NCI-H2227 (cell line): ENCODE measurements around the gene NTRK3.

ENCODE experiments used
- DNase-seq: peaks from one replicate; lab custom pipeline; 2025; ENCODE audit not compliant: unreplicated experiment; lab: John Stamatoyannopoulos, UW

Gene NTRK3

GRCh38 chr15:88258093-88258641 is 1.6 kb upstream of the NTRK3 start:
- DNase-seq, result no peak

GRCh38 chr15:88257311-88258092 is 963 bp upstream of the NTRK3 start:
- DNase-seq, result no peak

DNA sequence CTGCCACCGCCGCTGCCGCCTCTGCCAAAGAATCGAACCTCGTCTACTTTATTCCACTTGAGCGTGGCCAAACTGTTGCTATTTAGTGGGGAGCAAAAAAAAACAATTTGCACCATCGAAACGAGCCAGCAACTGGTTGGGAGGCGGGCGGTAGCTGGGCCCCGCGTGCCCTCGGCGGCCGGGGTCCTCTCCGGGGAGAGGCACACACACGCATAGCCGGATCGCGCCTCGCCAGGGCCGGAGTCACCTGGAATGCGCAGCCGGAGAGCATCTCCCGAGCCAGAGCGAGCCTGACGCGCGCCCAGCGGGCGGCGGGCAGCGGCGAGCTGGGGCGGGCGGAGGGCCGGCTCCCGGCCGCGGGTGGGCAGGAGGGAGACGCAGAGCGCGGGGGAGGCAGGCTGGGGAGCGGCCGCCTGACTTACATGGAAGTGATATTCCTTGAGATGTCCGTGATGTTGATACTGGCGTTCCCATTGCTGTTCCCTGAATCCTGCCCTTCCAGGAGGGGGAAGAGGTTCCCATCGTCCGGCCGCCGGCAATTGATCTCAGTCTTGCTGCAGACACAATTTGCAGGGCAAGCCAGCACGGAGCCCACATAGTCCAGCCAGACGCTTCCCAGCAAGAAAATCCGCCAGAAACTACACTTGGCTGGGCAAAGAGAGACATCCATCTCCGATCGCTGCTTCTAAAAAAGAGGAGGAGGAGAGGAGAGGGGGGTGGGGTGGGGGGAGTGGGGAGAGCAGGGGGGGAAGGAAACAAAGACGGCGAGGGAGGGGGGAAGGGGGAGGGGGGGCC is 858 bp downstream of the NTRK3 start:
- peak; percentile 24 for DNase-seq

DNA sequence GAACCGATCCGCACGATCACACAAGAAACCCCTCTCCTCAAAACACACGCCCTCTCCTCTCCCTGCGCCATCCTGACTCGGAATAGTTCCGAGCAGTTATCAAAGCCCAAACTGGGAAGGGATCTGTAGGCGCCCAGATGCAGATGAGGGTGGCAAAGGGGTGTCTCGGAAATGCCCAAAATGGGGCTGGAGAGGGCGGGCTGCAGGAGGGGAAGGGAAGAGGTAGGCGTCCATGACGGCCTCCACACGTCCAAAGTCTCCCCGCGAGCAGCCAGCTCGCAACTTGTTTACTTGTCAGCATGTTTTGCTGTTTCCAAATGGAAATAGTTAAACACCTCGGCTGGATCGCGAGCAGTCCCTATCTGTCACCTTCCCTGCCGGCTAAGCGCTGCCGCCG is 1.5 kb downstream of the NTRK3 start:
- no peak for DNase-seq

- DNase-seq, result no peak
Observed at GRCh38 chr15:88252441-88252840, 4.1 kb downstream of the NTRK3 start.

- DNase-seq, result no peak
Observed at GRCh38 chr15:88250826-88251225, 5.7 kb downstream of the NTRK3 start.

DNA sequence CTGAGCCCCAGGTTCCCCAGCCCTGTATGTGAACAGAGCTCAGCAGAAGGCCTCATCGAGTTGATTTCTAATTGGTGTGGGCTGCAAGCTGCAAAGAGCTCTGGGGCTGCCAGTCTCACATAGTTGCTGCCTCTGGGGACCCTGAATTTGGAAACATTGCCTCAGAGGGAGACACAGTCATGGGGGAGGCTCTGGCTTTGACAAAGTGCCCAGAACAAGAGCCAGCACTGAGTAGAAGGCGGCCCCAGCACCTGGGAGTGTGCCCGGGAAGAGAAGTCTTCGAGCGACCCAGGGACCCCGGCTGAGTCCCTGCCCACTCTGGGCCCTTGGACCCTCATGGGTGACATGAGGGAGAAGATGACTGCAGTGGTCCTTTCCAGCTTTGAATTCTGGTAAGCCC is 7.3 kb downstream of the NTRK3 start:
- no peak for DNase-seq

- no peak for DNase-seq
Observed at GRCh38 chr15:88247914-88248313, 8.6 kb downstream of the NTRK3 start.

GRCh38 chr15:88246666-88247446 is 9.7 kb downstream of the NTRK3 start:
- DNase-seq, result peak; percentile 61

DNA sequence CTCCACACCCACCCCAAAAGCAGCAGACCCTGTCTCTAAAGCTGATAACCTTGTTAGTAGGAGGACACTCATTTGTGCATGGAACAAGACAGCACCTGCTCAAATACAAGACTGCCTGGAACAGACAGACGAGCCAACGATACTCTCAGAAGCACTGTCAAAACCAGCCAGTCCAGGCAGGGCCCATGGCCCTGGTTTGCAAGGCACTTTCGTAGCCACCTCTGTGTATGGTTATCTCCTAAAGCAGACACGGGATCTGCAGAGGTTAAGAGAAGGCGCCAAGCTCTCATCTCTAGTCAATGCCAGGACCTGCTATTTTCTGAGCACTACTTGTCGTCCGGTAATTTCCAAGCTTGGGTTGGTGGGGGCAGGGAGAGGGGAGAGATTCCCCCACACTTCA is 10.5 kb downstream of the NTRK3 start:
- no peak for DNase-seq

GRCh38 chr15:88243895-88244787 is 12.4 kb downstream of the NTRK3 start:
- DNase-seq, result peak; percentile 2

DNA sequence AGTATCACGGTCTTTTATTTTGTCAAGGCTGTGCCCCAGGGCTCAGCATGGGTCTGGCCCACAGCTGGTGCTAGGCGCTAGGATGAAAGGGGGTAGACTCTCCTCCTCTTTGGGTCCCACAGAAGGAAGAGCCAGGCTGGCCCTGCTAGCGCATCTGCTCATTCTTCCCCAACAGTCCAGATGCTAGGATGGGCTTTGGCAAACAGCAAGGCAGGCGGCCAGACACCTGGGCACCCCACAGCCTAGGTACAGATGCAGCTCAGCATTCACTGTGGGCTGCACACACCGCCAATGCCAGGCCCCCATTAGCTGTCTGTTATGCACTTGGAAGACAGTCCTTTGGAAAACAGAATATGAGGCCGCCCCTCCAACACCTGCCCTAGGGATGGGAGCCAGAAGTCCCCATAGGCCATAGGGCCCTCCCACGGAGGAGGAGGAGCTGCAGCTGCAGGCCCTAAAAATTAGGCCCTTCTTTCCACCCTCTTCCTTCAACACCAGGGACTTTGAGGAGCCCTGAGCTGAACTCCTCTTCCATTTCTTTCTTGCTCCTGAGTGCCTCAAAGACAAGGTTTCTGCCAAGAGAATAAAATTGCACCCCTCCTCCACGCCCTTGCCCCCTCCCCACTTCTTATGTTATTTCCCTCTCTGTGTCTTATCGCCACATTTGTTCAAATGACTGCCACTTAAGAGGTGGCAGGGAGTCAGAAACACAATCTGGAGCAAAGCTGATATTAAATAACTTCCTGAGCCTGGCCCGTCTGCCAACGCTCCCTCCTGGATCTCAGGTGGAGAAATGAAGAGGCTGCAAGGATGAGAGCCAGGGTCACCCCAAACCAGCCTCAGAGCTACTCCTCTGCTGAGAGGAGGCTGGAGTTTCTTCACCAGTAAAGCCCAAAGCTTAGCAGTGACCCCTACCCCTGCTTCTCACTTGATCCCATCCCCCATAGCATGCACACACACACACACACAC is 13.7 kb downstream of the NTRK3 start:
- no peak for DNase-seq

GRCh38 chr15:88241461-88241860 is 15.1 kb downstream of the NTRK3 start:
- no peak for DNase-seq

DNA sequence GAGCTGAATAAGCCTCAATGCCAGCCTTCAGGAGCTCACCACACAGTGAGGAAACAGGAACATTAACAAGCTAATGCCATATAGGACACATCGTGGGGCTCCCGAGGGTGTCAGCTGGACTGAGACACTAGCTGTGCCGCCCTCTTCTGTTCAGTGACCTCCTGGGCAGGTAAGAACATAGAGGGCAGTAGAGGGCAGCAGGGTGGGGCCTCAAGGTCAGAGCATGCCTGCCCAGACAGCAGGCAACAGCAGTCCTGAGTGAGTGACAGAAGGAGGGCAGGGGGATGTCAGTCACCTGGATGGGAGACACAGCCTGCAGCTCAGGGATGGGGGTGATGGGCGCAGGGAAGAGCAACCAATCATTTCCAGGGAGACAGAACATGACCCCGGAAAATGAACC is 15.5 kb downstream of the NTRK3 start:
- DNase-seq, result no peak

DNA sequence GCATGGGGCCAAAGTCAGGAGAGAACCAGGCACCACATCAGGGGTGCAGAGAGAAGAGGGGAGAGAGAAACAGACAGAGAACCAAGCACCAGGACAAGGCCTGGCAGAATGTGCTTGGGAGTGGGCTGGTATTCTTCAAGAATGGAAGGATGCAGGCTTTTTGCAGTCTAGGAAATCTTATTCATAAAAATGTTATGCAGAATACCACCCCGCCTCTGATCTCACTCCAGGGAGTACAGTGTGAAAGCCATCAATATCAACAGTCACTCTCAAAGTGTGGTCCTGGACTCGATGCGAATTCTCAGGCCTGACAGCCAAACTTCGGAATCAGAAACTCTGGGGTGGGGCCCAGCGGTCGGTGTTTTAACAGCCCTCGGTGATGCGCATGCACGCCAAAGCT is 16.9 kb downstream of the NTRK3 start:
- DNase-seq, result no peak

- no peak for DNase-seq
Observed at GRCh38 chr15:88238618-88239430, 17.7 kb downstream of the NTRK3 start.

GRCh38 chr15:88234711-88235110 is 21.8 kb downstream of the NTRK3 start:
- DNase-seq, result no peak

- DNase-seq, result no peak
Observed at GRCh38 chr15:88233921-88234320, 22.6 kb downstream of the NTRK3 start.
